ENCODE results near the gene RORC. TPM values are rescaled to one million over a fixed set of nuclear protein-coding genes. Genes with fewer than 3 reads are reported as not detected.
"Not testable (repeated sequence)": the region's sequence is repeated elsewhere in the genome, so short reads cannot be mapped to it uniquely, and the experiment has no call there.

The RORC gene
- total RNA-seq, 1 donor from 2014 or later: 0.45 TPM

- no peak for ATAC-seq
- DNase-seq (ENCODE audit: low spot score): no peak
- intact Hi-C loops (cut with DNase I): no loop called here
These were observed 43.9 kb downstream of the RORC start for GRCh38 chr1:151787689-151788088.

- peak; percentile 22 for ATAC-seq
- DNase-seq (ENCODE audit: low spot score): no peak
- intact Hi-C loops (cut with DNase I): no loop called here
These were observed 47.8 kb downstream of the RORC start for GRCh38 chr1:151783796-151784195.

- intact Hi-C loops (cut with DNase I): no loop called here
- no peak for DNase-seq (ENCODE audit: low spot score)
- ATAC-seq: no peak
These were observed 48.9 kb downstream of the RORC start for GRCh38 chr1:151782741-151783140.

GRCh38 chr1:151782026-151782425 is 49.6 kb downstream of the RORC start:
- DNase-seq (ENCODE audit: low spot score); intact Hi-C loops (cut with DNase I); ATAC-seq: not testable (repeated sequence)

- ATAC-seq; intact Hi-C loops (cut with DNase I); DNase-seq (ENCODE audit: low spot score): not testable (repeated sequence)
These were observed 50.9 kb downstream of the RORC start for GRCh38 chr1:151780736-151781135.

GRCh38 chr1:151779852-151780251 is 51.8 kb downstream of the RORC start:
- DNase-seq (ENCODE audit: low spot score): no peak
- ATAC-seq: no peak
- intact Hi-C loops (cut with DNase I): no loop called here

GRCh38 chr1:151777317-151777716 is 54.3 kb downstream of the RORC start:
- ATAC-seq: no peak
- intact Hi-C loops (cut with DNase I): no loop called here
- DNase-seq (ENCODE audit: low spot score): no peak

- no peak for ATAC-seq
- intact Hi-C loops (cut with DNase I): no loop called here
- DNase-seq (ENCODE audit: low spot score): no peak
These were observed 54.9 kb downstream of the RORC start for GRCh38 chr1:151776665-151777062.

GRCh38 chr1:151775894-151776664 is 55.5 kb downstream of the RORC start:
- DNase-seq (ENCODE audit: low spot score): no peak
- ATAC-seq: no peak
- intact Hi-C loops (cut with DNase I): no loop called here

GRCh38 chr1:151774256-151774922 is 57.2 kb downstream of the RORC start:
- DNase-seq (ENCODE audit: low spot score) (no peak), ATAC-seq (no peak)
- intact Hi-C loops (cut with DNase I): no loop called here

- intact Hi-C loops (cut with DNase I): no loop called here
These were observed 57.9 kb downstream of the RORC start for GRCh38 chr1:151773702-151774101.

GRCh38 chr1:151769270-151769669 is 62.3 kb downstream of the RORC start:
- intact Hi-C loops (cut with DNase I); DNase-seq (ENCODE audit: low spot score); ATAC-seq: not testable (repeated sequence)

More at GRCh38 chr1:151773702-151774101, 57.9 kb downstream of the RORC start:
- DNase-seq (ENCODE audit: low spot score) (no peak), ATAC-seq (no peak)

GRCh38 chr1:151768351-151769066 is 63.1 kb downstream of the RORC start:
- ATAC-seq; intact Hi-C loops (cut with DNase I); DNase-seq (ENCODE audit: low spot score): not testable (repeated sequence)

GRCh38 chr1:151763990-151764389 is 67.6 kb downstream of the RORC start:
- DNase-seq (ENCODE audit: low spot score) (no peak), ATAC-seq (no peak)
- intact Hi-C loops (cut with DNase I): no loop called here

- intact Hi-C loops (cut with DNase I): no loop called here
- DNase-seq (ENCODE audit: low spot score) (peak; percentile 85), ATAC-seq (peak; percentile 98)
These were observed 68.4 kb downstream of the RORC start, which contains the start of gene MRPL9 for GRCh38 chr1:151762941-151763921. Gene MRPL9, minus strand, starts transcription at chr1:151763496. Its CDS starts 17 bp downstream, at chr1:151763479.

- no peak for ATAC-seq
- intact Hi-C loops (cut with DNase I): no loop called here
- no peak for DNase-seq (ENCODE audit: low spot score)
These were observed 70.8 kb downstream of the RORC start for GRCh38 chr1:151760597-151761385.

- intact Hi-C loops (cut with DNase I): no loop called here
- DNase-seq (ENCODE audit: low spot score): no peak
- no peak for ATAC-seq
These were observed 72.4 kb downstream of the RORC start for GRCh38 chr1:151759241-151759640.

- no peak for ATAC-seq
These were observed 75.3 kb downstream of the RORC start for GRCh38 chr1:151756291-151756690.

More at GRCh38 chr1:151756291-151756690, 75.3 kb downstream of the RORC start:
- intact Hi-C loops (cut with DNase I): no loop called here
- DNase-seq (ENCODE audit: low spot score): no peak

Data from sciatic nerve (tissue), 2 donors.